Fibroblast of villous mesenchyme (primary cell): ENCODE results near the gene C11orf52. TPM values are rescaled to one million over a fixed set of nuclear protein-coding genes. Genes with fewer than 3 reads are reported as not detected.
A peak's percentile ranks its signal among the peaks of the same experiment; 100 is the strongest.
"Not testable (repeated sequence)": the region's sequence is repeated elsewhere in the genome, so short reads cannot be mapped to it uniquely, and the experiment has no call there.

Source experiments
- DNase-seq: peaks from one replicate; pipeline ENCODE4 v3.0.0-alpha.2; 2010; ENCODE audit warnings: low read depth
- H3K4me3 ChIP-seq: 2 replicates; pipeline ENCODE4 v1.5.1; 2011; ENCODE audit warnings: low read depth, mild to moderate bottlenecking, low read length
- CTCF ChIP-seq: IDR thresholded peaks from 2 replicates; pipeline ENCODE4 v1.5.1; 2012; ENCODE audit warnings: low read depth, mild to moderate bottlenecking, low read length; ENCODE audit not compliant: insufficient read depth
- total RNA-seq: library from RNA; depleted of rRNA; stranded (reverse); fragments of >200 nt; gene quantifications from 2 replicates; pipeline ENCODE4 v1.2.3, GENCODE V29; 2012

C11orf52 gene
- total RNA-seq, 1 donor = 0.86 TPM

GRCh38 chr11:111930472-111930871 is 11.8 kb downstream of the C11orf52 start:
- no peak for TF ChIP-seq CTCF
- no peak overlapping the region for H3K4me3 ChIP-seq
- DNase-seq = no peak

- no peak for TF ChIP-seq CTCF
- H3K4me3 ChIP-seq = no peak overlapping the region
- no peak for DNase-seq
These were observed 13.9 kb downstream of the C11orf52 start for GRCh38 chr11:111932611-111932950.

- DNase-seq = not testable (repeated sequence)
These were observed 14.5 kb downstream of the C11orf52 start for GRCh38 chr11:111933176-111933575.

GRCh38 chr11:111933872-111934271 is 15.2 kb downstream of the C11orf52 start:
- no peak for TF ChIP-seq CTCF
- no peak overlapping the region for H3K4me3 ChIP-seq

More at GRCh38 chr11:111933176-111933575, 14.5 kb downstream of the C11orf52 start:
- not testable (repeated sequence) for H3K4me3 ChIP-seq

GRCh38 chr11:111934306-111934705 is 15.6 kb downstream of the C11orf52 start:
- TF ChIP-seq CTCF = no peak
- H3K4me3 ChIP-seq = no peak overlapping the region
- no peak for DNase-seq

More at GRCh38 chr11:111933872-111934271, 15.2 kb downstream of the C11orf52 start:
- peak; percentile 6 for DNase-seq

- H3K4me3 ChIP-seq = no peak overlapping the region
- DNase-seq = peak; percentile 76
- no peak for TF ChIP-seq CTCF
These were observed 16.8 kb downstream of the C11orf52 start for GRCh38 chr11:111935317-111936039.

GRCh38 chr11:111936040-111936540 is 17.4 kb downstream of the C11orf52 start:
- H3K4me3 ChIP-seq = peak overlapping the region; percentile 61
- no peak for TF ChIP-seq CTCF
- peak; percentile 7 for DNase-seq
